ENCODE results near the gene MARCHF3. TPM values are rescaled to one million over a fixed set of nuclear protein-coding genes. Genes with fewer than 3 reads are reported as not detected.
"Not testable (repeated sequence)": the region's sequence is repeated elsewhere in the genome, so short reads cannot be mapped to it uniquely, and the experiment has no call there.

MARCHF3 gene
- total RNA-seq, 1 donor from 2014 or later: 26.6 TPM

DNA sequence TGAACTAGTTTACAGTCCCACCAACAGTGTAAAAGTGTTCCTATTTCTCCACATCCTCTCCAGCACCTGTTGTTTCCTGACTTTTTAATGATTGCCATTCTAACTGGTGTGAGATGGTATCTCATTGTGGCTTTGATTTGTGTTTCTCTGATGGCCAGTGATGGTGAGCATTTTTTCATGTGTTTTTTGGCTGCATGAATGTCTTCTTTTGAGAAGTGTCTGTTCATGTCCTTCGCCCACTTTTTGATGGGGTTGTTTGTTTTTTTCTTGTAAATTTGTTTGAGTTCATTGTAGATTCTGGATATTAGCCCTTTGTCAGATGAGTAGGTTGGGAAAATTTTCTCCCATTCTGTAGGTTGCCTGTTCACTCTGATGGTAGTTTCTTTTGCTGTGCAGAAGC is 126.0 kb downstream of the MARCHF3 start:
- DNase-seq; ATAC-seq (ENCODE audit: poor library complexity); intact Hi-C loops (cut with DNase I): not testable (repeated sequence)

DNA sequence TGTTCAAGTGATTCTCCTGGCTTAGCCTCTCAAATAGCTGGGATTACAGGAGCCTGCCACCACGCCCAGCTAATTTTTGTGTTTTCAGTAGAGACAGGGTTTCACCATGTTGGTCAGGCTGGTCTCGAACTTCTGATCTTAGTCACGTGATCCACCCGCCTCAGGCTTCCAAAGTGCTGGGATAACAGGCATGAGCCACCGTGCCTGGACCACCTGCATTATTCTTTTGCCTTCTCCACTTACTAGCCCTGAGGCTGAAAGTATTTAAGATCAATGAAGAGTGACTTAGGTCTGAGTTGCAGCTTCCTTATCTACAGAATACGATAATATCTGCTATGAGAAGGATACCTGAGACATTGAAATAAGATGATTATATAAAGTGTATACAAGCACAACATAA is 129.6 kb downstream of the MARCHF3 start:
- intact Hi-C loops (cut with DNase I): no loop called here
- DNase-seq: no peak
- ATAC-seq (ENCODE audit: poor library complexity): no peak

DNA sequence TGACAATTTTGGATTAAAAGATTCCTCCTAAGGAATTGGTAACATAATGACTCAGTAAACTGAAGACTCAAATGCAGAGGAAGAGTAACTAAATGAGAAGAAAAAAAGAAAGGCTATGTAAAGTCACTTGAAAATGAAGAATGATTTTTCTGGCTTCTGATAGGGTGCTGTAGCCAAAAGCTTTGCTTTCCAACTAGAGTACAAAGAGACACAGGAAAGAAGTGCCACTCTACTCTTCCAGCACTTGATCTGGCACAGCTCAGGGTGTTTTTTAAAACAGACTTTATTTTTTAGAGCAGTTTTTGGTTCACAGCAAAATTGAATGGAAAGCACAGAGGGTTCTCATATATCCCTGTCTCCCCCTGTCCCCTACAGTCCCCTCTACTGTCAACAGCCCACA is 130.9 kb downstream of the MARCHF3 start:
- ATAC-seq (ENCODE audit: poor library complexity) (no peak), DNase-seq (no peak)
- intact Hi-C loops (cut with DNase I): no loop called here

DNA sequence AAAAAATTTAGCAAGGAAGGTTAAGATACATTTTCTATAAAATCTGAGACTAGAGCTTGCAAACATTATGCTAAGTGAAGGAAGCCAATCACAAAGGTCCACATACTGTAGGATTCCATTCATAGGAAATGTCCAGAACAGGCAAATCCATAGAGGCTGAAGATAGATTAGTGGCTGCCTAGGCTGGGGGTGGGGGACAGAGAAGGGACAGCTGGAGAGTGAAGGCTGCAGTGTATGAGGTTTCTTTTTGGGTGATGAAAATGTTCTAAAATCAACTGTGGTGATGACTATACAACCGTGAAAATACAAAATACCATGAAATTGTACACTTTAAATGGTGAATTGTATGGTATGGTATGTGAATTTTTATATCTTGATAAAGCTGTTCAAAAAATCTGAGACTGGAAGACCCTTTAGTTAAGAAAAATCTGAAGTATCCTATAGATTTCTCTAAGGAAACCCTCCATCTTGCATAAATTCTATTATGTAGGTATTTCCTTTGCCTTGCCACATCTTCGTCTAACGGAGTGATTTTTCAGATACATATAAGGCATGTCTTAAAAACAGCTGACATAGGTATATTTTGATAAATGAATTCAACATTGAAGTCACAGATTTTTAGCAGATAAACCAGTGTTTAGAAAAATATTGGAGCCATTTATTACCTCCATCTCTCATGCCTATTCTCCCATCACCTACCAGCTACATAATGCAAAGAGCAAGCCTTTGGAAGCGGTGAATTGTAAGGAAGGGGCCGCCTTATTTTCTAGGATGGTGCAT is 132.3 kb downstream of the MARCHF3 start:
- intact Hi-C loops (cut with DNase I): no loop called here
- no peak for ATAC-seq (ENCODE audit: poor library complexity)
- no peak for DNase-seq

DNA sequence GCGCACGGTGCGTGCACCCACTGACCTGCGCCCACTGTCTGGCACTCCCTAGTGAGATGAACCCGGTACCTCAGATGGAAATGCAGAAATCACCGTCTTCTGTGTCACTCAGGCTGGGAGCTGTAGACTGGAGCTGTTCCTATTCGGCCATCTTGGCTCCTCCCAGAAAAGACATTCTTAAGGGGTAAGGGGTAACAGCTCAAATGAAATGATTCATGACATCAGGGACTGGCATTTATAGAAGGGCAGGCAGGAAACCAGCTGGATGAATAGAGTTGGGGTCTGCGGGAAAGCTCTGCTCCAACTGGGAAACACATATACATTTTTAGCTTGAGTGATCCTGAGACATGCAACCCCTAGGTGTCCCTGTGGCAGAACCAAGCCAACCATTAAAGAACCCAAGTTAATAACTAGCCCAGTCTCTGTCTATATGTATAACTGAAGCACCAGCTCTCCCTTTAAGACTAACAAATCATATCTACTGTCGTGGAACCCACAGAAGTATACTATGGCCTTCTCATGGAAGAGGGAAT is 134.1 kb downstream of the MARCHF3 start:
- DNase-seq: no peak
- intact Hi-C loops (cut with DNase I): no loop called here
- no peak for ATAC-seq (ENCODE audit: poor library complexity)

DNA sequence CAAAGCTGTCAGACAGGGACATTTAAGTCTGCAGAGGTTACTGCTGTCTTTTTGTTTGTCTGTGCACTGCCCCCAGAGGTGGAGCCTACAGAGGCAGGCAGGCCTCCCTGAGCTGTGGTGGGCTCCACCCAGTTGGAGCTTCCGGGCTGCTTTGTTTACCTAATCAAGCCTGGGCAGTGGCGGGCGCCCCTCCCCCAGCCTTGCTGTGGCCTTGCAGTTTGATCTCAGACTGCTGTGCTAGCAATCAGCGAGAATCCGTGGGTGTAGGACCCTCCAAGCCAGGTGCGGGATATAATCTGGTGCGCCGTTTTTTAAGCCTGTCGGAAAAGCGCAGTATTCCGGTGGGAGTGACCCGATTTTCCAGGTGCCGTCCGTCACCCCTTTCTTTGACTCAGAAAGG is 134.6 kb downstream of the MARCHF3 start:
- ATAC-seq (ENCODE audit: poor library complexity); DNase-seq; intact Hi-C loops (cut with DNase I): not testable (repeated sequence)

DNA sequence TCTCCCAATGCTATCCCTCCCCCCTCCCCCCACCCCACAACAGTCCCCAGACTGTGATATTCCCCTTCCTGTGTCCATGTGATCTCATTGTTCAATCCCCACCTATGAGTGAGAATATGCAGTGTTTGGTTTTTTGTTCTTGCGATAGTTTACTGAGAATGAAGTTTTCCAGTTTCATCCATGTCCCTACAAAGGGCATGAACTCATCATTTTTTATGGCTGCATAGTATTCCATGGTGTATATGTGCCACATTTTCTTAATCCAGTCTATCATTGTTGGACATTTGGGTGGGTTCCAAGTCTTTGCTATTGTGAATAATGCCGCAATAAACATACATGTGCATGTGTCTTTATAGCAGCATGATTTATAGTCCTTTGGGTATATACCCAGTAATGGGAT is 139.9 kb downstream of the MARCHF3 start:
- ATAC-seq (ENCODE audit: poor library complexity); intact Hi-C loops (cut with DNase I); DNase-seq: not testable (repeated sequence)

DNA sequence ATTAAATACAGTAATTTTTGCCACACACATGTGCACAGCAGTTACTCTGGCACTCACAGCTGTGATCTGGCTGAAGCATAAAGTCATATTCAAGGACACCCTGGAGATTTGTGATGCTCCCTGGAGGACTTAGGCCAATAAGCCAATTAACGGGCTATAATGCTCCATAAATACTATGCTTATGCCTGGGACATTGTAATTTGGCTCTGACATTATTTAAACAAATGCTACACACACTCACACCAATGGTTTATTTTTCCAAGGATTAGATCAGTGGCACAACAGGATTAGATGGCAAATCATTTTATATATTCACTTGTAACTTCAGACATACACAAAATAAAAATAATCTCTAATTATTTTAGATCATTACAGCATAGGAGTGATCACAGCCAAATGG is 142.2 kb downstream of the MARCHF3 start:
- no peak for ATAC-seq (ENCODE audit: poor library complexity)
- DNase-seq: no peak
- intact Hi-C loops (cut with DNase I): no loop called here

DNA sequence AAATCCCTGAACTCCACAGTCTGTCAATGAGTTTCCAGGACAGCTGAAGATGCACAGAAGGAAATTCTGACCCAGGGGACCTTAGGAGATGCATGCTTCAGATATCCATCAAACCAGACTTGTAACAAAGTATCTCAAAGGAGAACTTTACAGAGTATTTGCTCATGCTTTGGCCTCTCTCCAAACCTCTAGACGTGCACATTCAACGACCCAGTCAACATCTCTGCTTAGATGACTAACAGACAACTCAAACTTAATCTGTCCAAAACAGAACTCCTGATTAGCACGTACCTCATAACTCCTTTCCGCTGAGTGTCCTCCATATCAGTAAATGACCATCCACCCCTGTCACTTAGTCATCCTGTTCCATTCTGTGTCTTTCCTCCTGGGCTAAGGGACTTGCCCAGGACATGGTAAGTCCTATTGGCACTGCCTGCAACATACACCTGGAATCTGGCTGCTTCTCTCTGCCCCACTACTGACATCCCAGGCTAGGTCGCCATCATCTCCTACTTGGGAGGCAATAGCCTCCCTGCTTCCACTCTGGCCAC is 146.0 kb downstream of the MARCHF3 start:
- intact Hi-C loops (cut with DNase I): no loop called here
- peak; percentile 56 for ATAC-seq (ENCODE audit: poor library complexity)

DNA sequence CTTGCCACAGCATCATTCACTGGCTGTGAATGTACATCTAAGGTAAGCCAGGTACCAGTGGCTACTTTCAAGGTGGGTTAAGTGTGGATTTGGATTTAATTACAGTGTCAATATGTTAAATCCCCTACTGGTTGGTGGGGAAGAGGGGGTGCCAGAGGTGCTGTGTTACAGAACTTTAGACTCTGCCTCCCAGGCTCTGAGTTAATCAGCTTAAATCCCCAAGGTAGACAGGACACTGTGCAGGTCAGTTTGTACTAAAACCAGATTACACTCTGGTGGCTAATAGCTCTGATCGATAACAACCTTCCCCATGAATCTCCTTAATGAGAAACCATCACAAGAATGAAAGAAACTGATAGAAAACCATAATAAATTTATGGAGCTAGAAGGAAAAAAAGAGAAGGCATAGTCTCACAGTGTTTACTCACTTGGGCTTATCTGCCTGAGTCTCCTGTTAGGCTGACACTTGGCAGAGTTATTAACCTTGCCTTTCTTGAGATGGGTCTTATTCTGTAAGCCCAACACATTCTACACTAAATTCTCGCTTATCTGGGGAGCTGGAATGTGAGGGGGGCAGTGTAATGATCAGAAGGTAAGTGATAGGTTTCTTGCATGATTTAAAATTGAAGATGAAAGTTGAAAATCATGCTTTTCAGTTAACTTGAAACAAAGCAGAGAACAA is 146.7 kb downstream of the MARCHF3 start:
- ATAC-seq (ENCODE audit: poor library complexity): no peak
- intact Hi-C loops (cut with DNase I): no loop called here

More for the DNA sequence above, 146.0 kb downstream of the MARCHF3 start:
- DNase-seq: no peak

DNA sequence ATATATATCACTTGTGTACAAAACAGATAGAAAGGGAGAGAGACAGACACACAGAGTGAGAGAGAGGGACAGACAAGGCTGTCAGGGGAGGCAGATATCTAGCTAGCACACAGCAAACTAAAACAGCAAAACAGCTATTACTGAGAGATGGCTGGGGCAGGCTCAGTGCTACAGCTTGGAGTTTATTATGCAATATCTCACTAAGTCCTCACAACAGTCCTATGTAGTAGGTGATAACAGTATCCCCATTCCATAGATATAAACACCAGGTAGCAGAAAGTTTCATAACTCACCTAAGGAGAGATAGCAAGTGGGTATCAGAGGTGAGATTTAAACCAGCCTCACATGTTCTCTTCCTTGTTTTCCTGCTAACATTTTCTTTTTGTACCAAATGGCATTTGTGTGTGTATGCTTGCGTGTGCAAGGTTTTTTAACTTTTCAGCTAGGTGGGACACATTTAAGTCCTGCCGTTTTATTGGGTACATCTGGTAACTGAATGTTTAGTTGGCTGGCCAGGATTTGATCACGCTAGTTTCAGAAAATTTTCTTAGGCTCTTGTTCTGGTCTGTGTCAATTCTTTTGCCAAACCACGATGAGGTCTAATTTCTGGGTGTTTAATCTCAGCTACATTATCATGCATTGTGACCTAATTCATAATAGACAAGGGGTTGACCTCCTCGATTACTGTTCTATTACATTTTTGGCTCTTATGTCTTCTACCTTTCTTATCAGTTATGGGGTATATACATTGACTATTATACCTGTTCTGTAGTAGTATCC is 148.3 kb downstream of the MARCHF3 start:
- ATAC-seq (ENCODE audit: poor library complexity) (no peak), DNase-seq (no peak)
- intact Hi-C loops (cut with DNase I): no loop called here

More for the DNA sequence above, 146.7 kb downstream of the MARCHF3 start:
- DNase-seq: no peak

DNA sequence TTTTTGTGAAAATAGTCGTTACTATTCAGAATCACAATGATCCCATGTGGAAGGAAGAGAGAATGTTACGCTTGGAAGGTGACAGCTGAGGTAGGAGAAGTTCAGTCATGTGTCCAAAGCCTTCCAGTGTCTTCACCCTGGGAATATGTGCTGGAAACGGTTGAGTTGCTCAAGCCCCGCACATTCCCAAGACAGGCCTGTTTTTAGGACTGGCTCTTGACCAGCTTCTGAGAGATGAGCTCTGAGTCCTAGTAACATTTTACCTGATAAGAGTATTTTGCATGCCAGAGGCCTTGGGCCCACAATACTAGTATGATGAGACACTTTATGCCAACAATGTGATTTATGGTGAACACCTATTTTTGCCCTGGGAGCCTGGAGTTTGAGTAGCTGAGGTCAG is 151.7 kb downstream of the MARCHF3 start:
- intact Hi-C loops (cut with DNase I): no loop called here
- DNase-seq (no peak), ATAC-seq (ENCODE audit: poor library complexity) (no peak)

DNA sequence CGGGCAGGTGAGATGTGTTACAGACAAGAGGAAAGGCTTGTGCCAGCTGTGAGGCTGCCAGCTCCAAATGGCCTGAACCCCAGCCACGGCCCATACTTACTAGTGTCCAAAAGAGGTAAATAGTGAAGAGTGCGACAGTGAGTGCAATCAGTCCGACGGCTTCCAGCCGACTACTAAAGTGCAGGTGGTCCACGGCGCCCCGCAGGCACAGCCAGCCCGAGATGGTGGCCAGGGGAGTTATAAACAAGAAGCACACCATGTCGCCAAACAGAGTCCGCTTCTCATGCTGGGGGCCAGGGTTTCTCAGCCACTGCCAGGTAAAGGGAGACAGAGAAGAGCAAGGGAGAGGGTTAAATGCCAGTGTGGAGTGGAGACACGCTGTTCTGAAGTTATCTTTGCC is 152.3 kb downstream of the MARCHF3 start:
- ATAC-seq (ENCODE audit: poor library complexity) (peak; percentile 12), DNase-seq (no peak)
- intact Hi-C loops (cut with DNase I): no loop called here

DNA sequence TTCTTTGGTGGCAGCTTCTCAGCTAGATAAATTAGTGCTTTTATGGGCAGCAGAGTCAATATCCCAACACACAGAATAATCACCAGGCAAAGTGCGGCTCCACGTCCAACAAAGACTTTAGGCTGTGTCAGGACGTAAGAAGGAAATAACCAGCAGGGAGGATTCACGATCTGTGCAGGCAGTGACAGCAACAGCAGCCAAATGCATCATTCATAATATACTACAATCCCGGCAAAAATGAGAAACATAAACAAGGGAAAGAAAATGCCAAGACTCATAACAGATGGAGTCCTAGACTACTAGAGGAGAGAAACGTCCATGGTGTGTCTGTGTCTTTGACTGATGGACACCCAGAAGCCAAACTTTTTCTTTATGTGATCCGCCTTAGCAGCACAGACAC is 152.8 kb downstream of the MARCHF3 start:
- ATAC-seq (ENCODE audit: poor library complexity) (no peak), DNase-seq (no peak)
- intact Hi-C loops (cut with DNase I): no loop called here

DNA sequence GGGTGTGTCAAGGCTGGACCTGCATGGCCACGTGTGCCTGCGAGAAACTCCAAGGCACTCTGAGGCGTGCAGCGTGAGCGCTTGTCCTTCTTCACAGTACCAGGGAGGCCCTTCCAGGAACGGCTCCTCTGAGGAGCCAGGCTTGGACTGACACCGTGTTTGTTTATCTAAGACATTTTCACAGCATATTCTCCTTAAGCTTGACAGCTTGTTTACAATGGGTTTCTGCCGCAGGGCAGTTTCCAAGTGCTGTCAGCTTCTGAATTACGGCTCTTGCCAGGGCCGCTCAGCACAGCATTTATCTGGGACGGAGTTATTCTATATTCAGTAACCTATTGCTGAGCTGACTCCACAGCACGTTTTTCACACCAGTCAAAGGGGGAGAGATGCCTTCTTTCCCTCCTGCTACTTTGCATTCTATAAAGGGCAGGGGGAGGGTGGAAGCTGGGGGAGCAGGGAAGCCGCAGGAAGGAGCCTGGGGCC is 155.0 kb downstream of the MARCHF3 start:
- DNase-seq (no peak), ATAC-seq (ENCODE audit: poor library complexity) (peak; percentile 69)
- intact Hi-C loops (cut with DNase I): no loop called here

DNA sequence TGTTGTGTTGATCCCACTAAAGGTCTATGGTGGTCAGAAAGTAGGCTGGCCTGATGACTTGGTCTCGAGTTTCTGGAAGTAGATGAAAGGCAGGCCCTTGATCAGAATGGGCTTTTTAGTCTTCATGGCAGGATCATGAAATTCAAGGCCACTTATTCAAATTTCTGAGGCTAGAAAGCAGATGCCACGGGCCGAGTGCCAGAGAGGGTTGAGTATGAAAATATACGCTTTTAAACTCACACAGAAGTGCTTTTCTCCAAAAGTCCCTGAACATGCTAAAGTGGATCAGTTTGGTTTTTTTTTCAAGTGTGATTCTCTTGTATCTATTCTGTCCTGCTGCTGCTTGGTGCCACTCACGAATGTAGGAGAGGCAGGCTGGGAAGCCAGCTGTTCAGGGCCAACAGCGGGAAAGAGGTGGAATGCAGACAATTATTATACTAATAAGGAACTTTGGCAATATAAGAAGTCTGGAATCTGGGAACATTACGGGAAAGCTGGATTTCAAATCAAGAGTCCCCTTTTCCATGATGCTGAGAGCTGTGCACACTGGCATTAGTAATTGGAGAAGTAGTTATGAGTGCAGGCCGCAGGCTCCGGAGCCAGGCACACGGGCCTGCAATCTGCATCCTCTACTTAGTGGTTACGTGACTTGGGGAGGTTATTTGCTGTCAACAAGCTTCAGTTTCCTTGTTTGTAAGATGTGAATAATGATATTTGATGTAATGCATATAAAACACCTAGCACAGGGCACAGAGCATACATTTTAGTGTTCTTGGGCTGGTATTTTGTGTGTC is 157.6 kb downstream of the MARCHF3 start:
- DNase-seq (no peak), ATAC-seq (ENCODE audit: poor library complexity) (no peak)
- intact Hi-C loops (cut with DNase I): no loop called here

DNA sequence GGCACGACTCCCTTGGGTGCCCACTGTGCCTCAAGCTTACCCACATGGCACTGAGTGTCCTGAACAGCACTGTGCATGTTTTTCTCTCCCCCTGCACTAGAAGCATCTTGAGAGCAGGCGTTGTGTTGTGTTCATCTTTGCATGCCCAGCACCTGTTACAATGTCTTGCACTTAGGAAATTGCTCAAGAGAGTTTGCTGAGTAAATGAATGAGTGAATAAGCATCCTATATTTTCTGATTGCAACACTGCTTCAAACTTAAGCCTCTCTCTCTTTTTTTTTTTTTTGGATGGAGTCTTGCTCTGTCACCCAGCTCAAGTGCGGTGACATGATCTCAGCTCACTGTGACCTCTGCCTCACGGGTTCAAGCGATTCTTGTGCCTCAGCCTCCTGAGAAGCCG is 158.9 kb downstream of the MARCHF3 start:
- DNase-seq (no peak), ATAC-seq (ENCODE audit: poor library complexity) (no peak)
- intact Hi-C loops (cut with DNase I): no loop called here

DNA sequence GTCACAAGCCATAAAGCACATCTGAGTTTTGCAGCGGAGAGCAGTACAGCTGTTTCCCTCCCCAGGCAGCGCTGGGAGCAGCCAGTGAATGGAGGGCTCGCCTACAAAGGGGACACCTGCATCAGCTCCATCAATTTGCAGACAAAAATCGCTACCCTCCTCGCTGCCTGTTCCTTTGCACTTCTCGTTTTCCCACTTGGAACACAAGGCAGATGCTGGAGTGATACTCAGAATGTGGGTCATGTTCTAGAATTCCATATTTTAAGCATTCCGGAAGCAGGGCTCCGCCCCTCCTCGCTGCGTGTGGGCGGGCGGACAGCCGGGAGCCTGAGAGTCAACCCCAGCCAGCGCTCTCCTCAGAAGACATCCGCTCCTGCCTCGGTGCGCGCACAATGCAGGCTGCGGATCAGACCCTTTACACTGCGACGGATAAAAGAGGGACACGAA is 161.3 kb downstream of the MARCHF3 start:
- DNase-seq: no peak
- intact Hi-C loops (cut with DNase I): no loop called here
- ATAC-seq (ENCODE audit: poor library complexity): peak; percentile 51
